Common myeloid progenitor, CD34-positive (primary cell): ENCODE measurements around the gene PRSS57.
A peak's percentile ranks its signal among the peaks of the same experiment; 100 is the strongest.

ENCODE experiments used
- CTCF ChIA-PET: fragments of 350-600 bp; sonication (Branson Sonifier 250); formaldehyde crosslinking; loops from one replicate; lab custom pipeline; 2021; ENCODE audit warnings: antibody characterized with exemption; lab: Charles Lee
- POLR2A ChIA-PET: fragments of 350-600 bp; sonication (Branson Sonifier 250); formaldehyde crosslinking; loops from one replicate; lab custom pipeline; 2021; ENCODE audit warnings: antibody characterized with exemption; lab: Charles Lee
- DNase-seq, 3 donors: peaks; one replicate each; pipeline versions ENCODE4 v3.0.0 to v3.0.0-alpha.2; 2013
- H3K27ac ChIP-seq, 2 experiments: 1 replicate in 1 of 2; 2 replicates in 1 of 2; pipeline ENCODE4 v1.7.0; 2013; ENCODE audit warnings: inconsistent platforms in 2 of 2, low read length in 2 of 2, mild to moderate bottlenecking in 2 of 2, low read depth in 1 of 2, moderate library complexity in 1 of 2; ENCODE audit not compliant: severe bottlenecking in 2 of 2, insufficient read depth in 1 of 2, poor library complexity in 1 of 2
- H3K27me3 ChIP-seq, 5 experiments: replicated peaks in 2 of 5; 1 replicate in 3 of 5; 2 replicates in 2 of 5; pipeline versions ENCODE4 v1.6.1 to v1.7.0; 2013; ENCODE audit warnings: low read length in 4 of 5, mild to moderate bottlenecking in 2 of 5, moderate library complexity in 2 of 5, inconsistent platforms in 1 of 5; ENCODE audit not compliant: insufficient read depth in 5 of 5, control insufficient read depth in 4 of 5
- H3K36me3 ChIP-seq, 4 experiments: 1 replicate in 2 of 4; 2 replicates in 2 of 4; pipeline versions ENCODE4 v1.6.1 to v1.7.0; 2013; ENCODE audit warnings: low read length in 3 of 4, control low read depth in 1 of 4, mild to moderate bottlenecking in 1 of 4; ENCODE audit not compliant: control insufficient read depth in 4 of 4, insufficient read depth in 4 of 4
- H3K4me1 ChIP-seq, 4 experiments: 1 replicate in 3 of 4; 2 replicates in 1 of 4; pipeline versions ENCODE4 v1.6.1 to v1.7.1; 2013; ENCODE audit warnings: low read length in 3 of 4, mild to moderate bottlenecking in 3 of 4, control low read depth in 1 of 4, inconsistent platforms in 1 of 4, moderate library complexity in 1 of 4; ENCODE audit not compliant: control insufficient read depth in 4 of 4, insufficient read depth in 4 of 4; ENCODE audit errors: control extremely low read depth in 1 of 4
- H3K4me3 ChIP-seq, 7 experiments: 1 replicate in 4 of 7; 2 replicates in 3 of 7; pipeline versions ENCODE4 v1.5.1 to v1.7.0; 2013; ENCODE audit warnings: mild to moderate bottlenecking in 7 of 7, low read length in 6 of 7, moderate library complexity in 6 of 7, inconsistent platforms in 2 of 7, low read depth in 2 of 7, control low read depth in 1 of 7; ENCODE audit not compliant: insufficient read depth in 4 of 7, control insufficient read depth in 1 of 7; ENCODE audit errors: extremely low read depth in 1 of 7
- H3K9me3 ChIP-seq, 5 experiments: 1 replicate in 4 of 5; 2 replicates in 1 of 5; pipeline versions ENCODE4 v1.6.1 to v1.7.1; 2013; ENCODE audit warnings: low read length in 4 of 5, mild to moderate bottlenecking in 2 of 5, inconsistent platforms in 1 of 5, low read depth in 1 of 5, moderate library complexity in 1 of 5; ENCODE audit not compliant: control insufficient read depth in 4 of 5, insufficient read depth in 2 of 5; ENCODE audit errors: control extremely low read depth in 1 of 5
- WGBS: methylation state at CpG from one replicate; pipeline ENCODE4 v1.1.5; 2013; ENCODE audit not compliant: insufficient coverage; 5-methylcytosine and 5-hydroxymethylcytosine counted together

PRSS57 gene

GRCh38 chr19:662962-663681, 32.1 kb downstream of the PRSS57 start, which contains the start of gene RNF126:
Gene RNF126 (minus strand): TSS chr19:663214. CDS start chr19:663121, 93 bp downstream.
- whole genome bisulfite sequencing, result under 1% methylated on average over 83 of the region's 97 CpGs
- Histone ChIP-seq H3K27me3 (no peaks in the 10 kb centered on the region), H3K4me3 (peak within 1 kb of the TSS; percentile 58 to 89 (median 84)), H3K27ac (peak within 1 kb of the TSS; percentile 40 to 81), H3K9me3 (peaks cover 0 to 5% (median 0%) of the 10 kb centered on the region in 5 experiments), H3K36me3 (peaks cover 0 to 20% (median 2%) of the 10 kb centered on the region in 4 experiments), H3K4me1 (peaks cover 0 to 58% (median 45%) of the 10 kb centered on the region in 4 experiments)
- POLR2A ChIA-PET, result interaction anchor here (0.8 to 1.5 kb wide), 2 partner anchors 15 to 36 kb away, joined by 3 to 4 read pairs; no protein-coding TSS in a partner anchor
- CTCF ChIA-PET, result interaction anchor here (1.0 to 1.5 kb wide), 3 partner anchors 10 to 71 kb away, joined by 3 to 4 read pairs (median 3); no protein-coding TSS in a partner anchor
- DNase-seq, result peak; percentile 83 to 90 (median 88)

- no peaks in the 10 kb centered on the region for H3K27me3 ChIP-seq
- POLR2A ChIA-PET, result interaction anchor here (0.6 to 1.5 kb wide), 3 partner anchors 10 to 37 kb away, joined by 3 to 4 read pairs (median 3); no protein-coding TSS in a partner anchor
- under 1% methylated on average over 80 of the region's 81 CpGs for WGBS
- H3K4me3 ChIP-seq, result peak overlapping the region; percentile 20 to 89 (median 84)
- CTCF ChIA-PET, result interaction anchor here (1.3 kb wide), 1 partner anchor 37 kb away, joined by 3 read pairs; no protein-coding TSS in a partner anchor
- peak overlapping the region; percentile 40 to 81 for H3K27ac ChIP-seq
- peaks cover 0 to 26% (median 5%) of the 10 kb centered on the region in 4 experiments for H3K36me3 ChIP-seq
- peak; percentile 38 to 74 (median 68) for DNase-seq
- H3K4me1 ChIP-seq, result peaks cover 0 to 58% (median 43%) of the 10 kb centered on the region in 4 experiments
- peaks cover 0 to 1% (median 0%) of the 10 kb centered on the region in 5 experiments for H3K9me3 ChIP-seq
Measured at GRCh38 chr19:662207-662961, 32.9 kb downstream of the PRSS57 start.

GRCh38 chr19:661427-662196, 33.6 kb downstream of the PRSS57 start:
- Histone ChIP-seq H3K27me3 (no peaks in the 10 kb centered on the region), H3K27ac (peak overlapping the region; percentile 50 to 81), H3K4me3 (peak overlapping the region; percentile 20 to 89 (median 84)), H3K4me1 (peaks cover 0 to 58% (median 43%) of the 10 kb centered on the region in 4 experiments), H3K9me3 (no peaks in the 10 kb centered on the region), H3K36me3 (peaks cover 0 to 34% (median 10%) of the 10 kb centered on the region in 4 experiments)
- POLR2A ChIA-PET, result interaction anchor here (0.6 kb wide), 1 partner anchor 10 kb away, joined by 3 read pairs; no protein-coding TSS in a partner anchor
- peak; percentile 50 to 72 (median 68) for DNase-seq
- CTCF ChIA-PET, result interaction anchor here (1.2 to 1.7 kb wide), 2 partner anchors 14 to 77 kb away, joined by 4 to 5 read pairs; no protein-coding TSS in a partner anchor
- WGBS, result 4% methylated on average over 30 of the region's 31 CpGs

GRCh38 chr19:660793-661426, 34.3 kb downstream of the PRSS57 start:
- Histone ChIP-seq H3K9me3 (no peaks in the 10 kb centered on the region), H3K4me1 (peaks cover 0 to 58% (median 44%) of the 10 kb centered on the region in 4 experiments), H3K27me3 (no peaks in the 10 kb centered on the region), H3K4me3 (peak overlapping the region in 6 of 7 experiments; percentile 20 to 89 (median 86)), H3K36me3 (peaks cover 0 to 37% (median 10%) of the 10 kb centered on the region in 4 experiments), H3K27ac (peak overlapping the region; percentile 50 to 81)
- WGBS, result 34% methylated on average over 16 of the region's 20 CpGs
- ChIA-PET POLR2A (no interaction called here), CTCF (interaction anchor here (0.9 to 1.9 kb wide), 4 partner anchors 14 to 77 kb away, joined by 3 to 5 read pairs (median 4); no protein-coding TSS in a partner anchor)
- DNase-seq, result no peak

GRCh38 chr19:658916-659839, 36.1 kb downstream of the PRSS57 start:
- ChIA-PET CTCF (interaction anchor here (1.9 kb wide), 1 partner anchor 78 kb away, joined by 5 read pairs; no protein-coding TSS in a partner anchor), POLR2A (no interaction called here)
- Histone ChIP-seq H3K9me3 (no peaks in the 10 kb centered on the region), H3K4me3 (no peak overlapping the region), H3K27ac (no peak overlapping the region), H3K27me3 (no peaks in the 10 kb centered on the region), H3K4me1 (peaks cover 0 to 47% (median 38%) of the 10 kb centered on the region in 4 experiments), H3K36me3 (peaks cover 0 to 48% (median 17%) of the 10 kb centered on the region in 4 experiments)
- peak in 1 of 3 donors; percentile 31 for DNase-seq
- WGBS, result 90% methylated on average over 46 of the region's 50 CpGs
